ENCODE data around the gene INHBC. TPM values are rescaled to one million over a fixed set of nuclear protein-coding genes. Genes with fewer than 3 reads are reported as not detected.

Gene INHBC
- total RNA-seq, 1 experiment from 2014 or later: 0.20 TPM

- BruUV-seq (replicated peaks): no TSS peak
- no peaks in the 10 kb centered on the region for H3K79me2 ChIP-seq (ENCODE audit: insufficient read depth, low read length)
- no peak overlapping the region for H3K4me2 ChIP-seq (ENCODE audit: low read length)
- H3K9me2 ChIP-seq (ENCODE audit: insufficient read depth): no peaks in the 10 kb centered on the region
- no peak overlapping the region for H2AFZ ChIP-seq (ENCODE audit: low read depth, low read length, poor library complexity, severe bottlenecking)
- H3K9ac ChIP-seq (ENCODE audit: low read length): no peak overlapping the region
- CTCF ChIA-PET: interaction anchor here (1.5 to 3.5 kb wide), 7 partner anchors 146 to 240 kb away, joined by 3 to 75 read pairs (median 17); no protein-coding TSS in a partner anchor
- no peaks in the 10 kb centered on the region for H3K9me3 ChIP-seq (ENCODE audit: control insufficient read depth in 1 of 2, insufficient read depth in 1 of 2, low read depth in 1 of 2, low read length in 2 of 2)
- H3K4me1 ChIP-seq (ENCODE audit: control insufficient read depth in 1 of 2, insufficient read depth in 2 of 2, low read length in 2 of 2): peaks cover 29 to 42% of the 10 kb centered on the region in 2 experiments
- RAD21 ChIA-PET (ENCODE audit: low non-redundant PET in 1 of 2, low total read pairs in 2 of 2, uncharacterized antibody in 2 of 2, unreplicated experiment in 2 of 2): no interaction called here
- H3K36me3 ChIP-seq (ENCODE audit: control insufficient read depth in 1 of 2, insufficient read depth in 2 of 2, low read length in 2 of 2): no peaks in the 10 kb centered on the region
- H3K4me3 ChIP-seq (replicated peaks in 1 of 2; ENCODE audit: low read depth in 1 of 2, low read length in 2 of 2): no peak overlapping the region
- no peak overlapping the region for H3K27ac ChIP-seq (ENCODE audit: low read depth, low read length)
- intact Hi-C loops (cut with micrococcal nuclease): no loop called here
- ATAC-seq (no peak), DNase-seq (ENCODE audit: low read depth, low spot score) (no peak)
- TF ChIP-seq YY1 (IDR thresholded peaks at IDR 0.05; ENCODE audit: extremely low read depth, insufficient replicate concordance, low read depth, low read length): no peak
- no peak for TF ChIP-seq EZH2phosphoT487 (IDR thresholded peaks at IDR 0.05; ENCODE audit: borderline replicate concordance)
- TF ChIP-seq SIN3A (IDR thresholded peaks at IDR 0.05; ENCODE audit: low read depth): no peak
- no peak for TF ChIP-seq ATF3 (IDR thresholded peaks at IDR 0.05)
- TF ChIP-seq CEBPB (IDR thresholded peaks at IDR 0.05; ENCODE audit: low read depth): no peak
- TF ChIP-seq TCF7L2 (IDR thresholded peaks at IDR 0.05; ENCODE audit: borderline replicate concordance, extremely low read depth, insufficient read depth, insufficient read length): no peak
- no peak for TF ChIP-seq SP1 (IDR thresholded peaks at IDR 0.05; ENCODE audit: low read depth)
- TF ChIP-seq FOSL1 (IDR thresholded peaks at IDR 0.05; ENCODE audit: low read depth): no peak
- TF ChIP-seq SRF (IDR thresholded peaks at IDR 0.05; ENCODE audit: low read depth): no peak
- no peak for TF ChIP-seq POLR2AphosphoS5 (IDR thresholded peaks at IDR 0.05; ENCODE audit: low read depth, low read length)
- no peak for TF ChIP-seq POLR2A (IDR thresholded peaks at IDR 0.05; ENCODE audit: borderline replicate concordance, extremely low read depth, insufficient read depth, insufficient read length)
- POLR2A ChIA-PET: no interaction called here
- H3K27me3 ChIP-seq (ENCODE audit: insufficient read depth, low read length): no peaks in the 10 kb centered on the region
- no peaks in the 10 kb centered on the region for H4K20me1 ChIP-seq (ENCODE audit: insufficient read depth)
Measured at GRCh38 chr12:57454213-57454565, 19.6 kb downstream of the INHBC start.
